ENCODE results near the gene PWP2.

GRCh38 chr21:44087426-44088400 is 19.5 kb upstream of the PWP2 start:
- TF ChIP-seq, protein P1, sequence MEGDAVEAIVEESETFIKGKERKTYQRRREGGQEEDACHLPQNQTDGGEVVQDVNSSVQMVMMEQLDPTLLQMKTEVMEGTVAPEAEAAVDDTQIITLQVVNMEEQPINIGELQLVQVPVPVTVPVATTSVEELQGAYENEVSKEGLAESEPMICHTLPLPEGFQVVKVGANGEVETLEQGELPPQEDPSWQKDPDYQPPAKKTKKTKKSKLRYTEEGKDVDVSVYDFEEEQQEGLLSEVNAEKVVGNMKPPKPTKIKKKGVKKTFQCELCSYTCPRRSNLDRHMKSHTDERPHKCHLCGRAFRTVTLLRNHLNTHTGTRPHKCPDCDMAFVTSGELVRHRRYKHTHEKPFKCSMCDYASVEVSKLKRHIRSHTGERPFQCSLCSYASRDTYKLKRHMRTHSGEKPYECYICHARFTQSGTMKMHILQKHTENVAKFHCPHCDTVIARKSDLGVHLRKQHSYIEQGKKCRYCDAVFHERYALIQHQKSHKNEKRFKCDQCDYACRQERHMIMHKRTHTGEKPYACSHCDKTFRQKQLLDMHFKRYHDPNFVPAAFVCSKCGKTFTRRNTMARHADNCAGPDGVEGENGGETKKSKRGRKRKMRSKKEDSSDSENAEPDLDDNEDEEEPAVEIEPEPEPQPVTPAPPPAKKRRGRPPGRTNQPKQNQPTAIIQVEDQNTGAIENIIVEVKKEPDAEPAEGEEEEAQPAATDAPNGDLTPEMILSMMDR (conservative IDR thresholded peaks at IDR 0.05; ENCODE audit: low read depth, low read length) = no peak
- TF ChIP-seq EZH2 (IDR thresholded peaks at IDR 0.05; ENCODE audit: borderline replicate concordance, low read depth, low read length, poor library complexity, severe bottlenecking) = no peak
